Choroid plexus epithelial cell (primary cell): ENCODE measurements around the gene SPIB.

Experiments
- DNase-seq: peaks from one replicate; pipeline ENCODE4 v3.0.0-alpha.2; 2010; ENCODE audit warnings: low read depth
- H3K4me3 ChIP-seq: 2 replicates; pipeline ENCODE4 v1.5.1; 2011; ENCODE audit warnings: low read depth, mild to moderate bottlenecking, control low read depth, low read length, moderate library complexity
- CTCF ChIP-seq: conservative IDR thresholded peaks from 2 replicates; pipeline ENCODE4 v1.5.1; 2011; ENCODE audit warnings: low read depth, mild to moderate bottlenecking, control low read depth, inconsistent platforms, low read length, moderate library complexity

Gene SPIB

GRCh38 chr19:50447750-50448149 lies 29.0 kb downstream of the SPIB start:
- DNase-seq = no peak
- no peak for TF ChIP-seq CTCF
- H3K4me3 ChIP-seq = no peak overlapping the region

- no peak for DNase-seq
Observed at GRCh38 chr19:50449236-50449899, 30.6 kb downstream of the SPIB start.

GRCh38 chr19:50450369-50451222 lies 31.9 kb downstream of the SPIB start:
- H3K4me3 ChIP-seq = no peak overlapping the region
- no peak for DNase-seq
- no peak for TF ChIP-seq CTCF

More at GRCh38 chr19:50449236-50449899, 30.6 kb downstream of the SPIB start:
- no peak for TF ChIP-seq CTCF
- H3K4me3 ChIP-seq = no peak overlapping the region

GRCh38 chr19:50451223-50451534 lies 32.4 kb downstream of the SPIB start:
- no peak overlapping the region for H3K4me3 ChIP-seq
- no peak for DNase-seq
- no peak for TF ChIP-seq CTCF

GRCh38 chr19:50453243-50453642 lies 34.5 kb downstream of the SPIB start:
- no peak overlapping the region for H3K4me3 ChIP-seq
- TF ChIP-seq CTCF = no peak
- no peak for DNase-seq

- H3K4me3 ChIP-seq = no peak overlapping the region
- TF ChIP-seq CTCF = no peak
- DNase-seq = no peak
Observed at GRCh38 chr19:50455992-50456391, 37.3 kb downstream of the SPIB start.
